ENCODE results near the gene SMAD3. TPM values are rescaled to one million over a fixed set of nuclear protein-coding genes. Genes with fewer than 3 reads are reported as not detected.

Gene SMAD3
- total RNA-seq, 1 experiment from 2014 or later, result 89.2 TPM

- Histone ChIP-seq H3K9ac (ENCODE audit: low read length) (peak overlapping the region; percentile 34; the same call in 1 of the 2 replicates), H4K20me1 (ENCODE audit: insufficient read depth) (no peaks in the 10 kb centered on the region), H3K9me3 (ENCODE audit: control insufficient read depth in 1 of 2, insufficient read depth in 1 of 2, low read depth in 1 of 2, low read length in 2 of 2) (no peaks in the 10 kb centered on the region), H3K79me2 (ENCODE audit: insufficient read depth, low read length) (peaks cover 100% of the 10 kb centered on the region), H3K4me2 (ENCODE audit: low read length) (peak overlapping the region; percentile 20), H3K36me3 (ENCODE audit: control insufficient read depth in 1 of 2, insufficient read depth in 2 of 2, low read length in 2 of 2) (peaks cover 0 to 20% of the 10 kb centered on the region in 2 experiments; a peak in 2 of 4 replicates), H3K9me2 (ENCODE audit: insufficient read depth) (no peaks in the 10 kb centered on the region), H3K27ac (ENCODE audit: low read depth, low read length) (no peak overlapping the region), H3K4me3 (replicated peaks in 1 of 2; ENCODE audit: low read depth in 1 of 2, low read length in 2 of 2) (no peak overlapping the region), H2AFZ (ENCODE audit: low read depth, low read length, poor library complexity, severe bottlenecking) (no peak overlapping the region), H3K4me1 (ENCODE audit: control insufficient read depth in 1 of 2, insufficient read depth in 2 of 2, low read length in 2 of 2) (peaks cover 46 to 94% of the 10 kb centered on the region in 2 experiments), H3K27me3 (ENCODE audit: insufficient read depth, low read length) (no peaks in the 10 kb centered on the region)
- CTCF ChIA-PET, result no interaction called here
- RAD21 ChIA-PET (ENCODE audit: low non-redundant PET in 1 of 2, low total read pairs in 2 of 2, uncharacterized antibody in 2 of 2, unreplicated experiment in 2 of 2), result no interaction called here
- BruUV-seq (replicated peaks), result no TSS peak
- DNase-seq (ENCODE audit: low read depth, low spot score) (no peak), ATAC-seq (no peak)
- TF ChIP-seq JUND (IDR thresholded peaks at IDR 0.05), result no peak
- no peak for TF ChIP-seq SIN3A (IDR thresholded peaks at IDR 0.05; ENCODE audit: low read depth)
- no peak for TF ChIP-seq ZNF274 (IDR thresholded peaks at IDR 0.05; ENCODE audit: low read depth, low read length)
- TF ChIP-seq CBX3 (IDR thresholded peaks at IDR 0.05; ENCODE audit: low read depth), result no peak
- TF ChIP-seq FOSL1 (IDR thresholded peaks at IDR 0.05; ENCODE audit: low read depth), result no peak
- TF ChIP-seq ATF3 (IDR thresholded peaks at IDR 0.05), result no peak
- TF ChIP-seq POLR2A (IDR thresholded peaks at IDR 0.05; ENCODE audit: borderline replicate concordance, extremely low read depth, insufficient read depth, insufficient read length), result no peak
- TF ChIP-seq EZH2 (IDR thresholded peaks at IDR 0.05), result no peak
- intact Hi-C loops (cut with micrococcal nuclease), result no loop called here
- POLR2A ChIA-PET, result no interaction called here
These were observed 67.6 kb downstream of the SMAD3 start for GRCh38 chr15:67133026-67133425.

GRCh38 chr15:67133738-67134066 lies 68.3 kb downstream of the SMAD3 start:
- H3K4me1 ChIP-seq (ENCODE audit: control insufficient read depth in 1 of 2, insufficient read depth in 2 of 2, low read length in 2 of 2), result peaks cover 46 to 94% of the 10 kb centered on the region in 2 experiments
- TF ChIP-seq EZH2 (IDR thresholded peaks at IDR 0.05) (no peak), SP1 (IDR thresholded peaks at IDR 0.05; ENCODE audit: low read depth) (no peak), ZNF274 (IDR thresholded peaks at IDR 0.05; ENCODE audit: low read depth, low read length) (no peak)
- TF ChIP-seq, protein P1, sequence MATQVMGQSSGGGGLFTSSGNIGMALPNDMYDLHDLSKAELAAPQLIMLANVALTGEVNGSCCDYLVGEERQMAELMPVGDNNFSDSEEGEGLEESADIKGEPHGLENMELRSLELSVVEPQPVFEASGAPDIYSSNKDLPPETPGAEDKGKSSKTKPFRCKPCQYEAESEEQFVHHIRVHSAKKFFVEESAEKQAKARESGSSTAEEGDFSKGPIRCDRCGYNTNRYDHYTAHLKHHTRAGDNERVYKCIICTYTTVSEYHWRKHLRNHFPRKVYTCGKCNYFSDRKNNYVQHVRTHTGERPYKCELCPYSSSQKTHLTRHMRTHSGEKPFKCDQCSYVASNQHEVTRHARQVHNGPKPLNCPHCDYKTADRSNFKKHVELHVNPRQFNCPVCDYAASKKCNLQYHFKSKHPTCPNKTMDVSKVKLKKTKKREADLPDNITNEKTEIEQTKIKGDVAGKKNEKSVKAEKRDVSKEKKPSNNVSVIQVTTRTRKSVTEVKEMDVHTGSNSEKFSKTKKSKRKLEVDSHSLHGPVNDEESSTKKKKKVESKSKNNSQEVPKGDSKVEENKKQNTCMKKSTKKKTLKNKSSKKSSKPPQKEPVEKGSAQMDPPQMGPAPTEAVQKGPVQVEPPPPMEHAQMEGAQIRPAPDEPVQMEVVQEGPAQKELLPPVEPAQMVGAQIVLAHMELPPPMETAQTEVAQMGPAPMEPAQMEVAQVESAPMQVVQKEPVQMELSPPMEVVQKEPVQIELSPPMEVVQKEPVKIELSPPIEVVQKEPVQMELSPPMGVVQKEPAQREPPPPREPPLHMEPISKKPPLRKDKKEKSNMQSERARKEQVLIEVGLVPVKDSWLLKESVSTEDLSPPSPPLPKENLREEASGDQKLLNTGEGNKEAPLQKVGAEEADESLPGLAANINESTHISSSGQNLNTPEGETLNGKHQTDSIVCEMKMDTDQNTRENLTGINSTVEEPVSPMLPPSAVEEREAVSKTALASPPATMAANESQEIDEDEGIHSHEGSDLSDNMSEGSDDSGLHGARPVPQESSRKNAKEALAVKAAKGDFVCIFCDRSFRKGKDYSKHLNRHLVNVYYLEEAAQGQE (IDR thresholded peaks at IDR 0.05; ENCODE audit: low read depth), result no peak
- H3K9me2 ChIP-seq (ENCODE audit: insufficient read depth), result no peaks in the 10 kb centered on the region
- intact Hi-C loops (cut with micrococcal nuclease), result no loop called here
- H3K27ac ChIP-seq (ENCODE audit: low read depth, low read length), result no peak overlapping the region
- H3K9me3 ChIP-seq (ENCODE audit: control insufficient read depth in 1 of 2, insufficient read depth in 1 of 2, low read depth in 1 of 2, low read length in 2 of 2), result no peaks in the 10 kb centered on the region
- ChIA-PET POLR2A (interaction anchor here (2.2 kb wide), 1 partner anchor 9 kb away, joined by 13 read pairs; no protein-coding TSS in a partner anchor), CTCF (no interaction called here), RAD21 (ENCODE audit: low non-redundant PET in 1 of 2, low total read pairs in 2 of 2, uncharacterized antibody in 2 of 2, unreplicated experiment in 2 of 2) (no interaction called here)
- no peak overlapping the region for H3K4me3 ChIP-seq (replicated peaks in 1 of 2; ENCODE audit: low read depth in 1 of 2, low read length in 2 of 2)
- H2AFZ ChIP-seq (ENCODE audit: low read depth, low read length, poor library complexity, severe bottlenecking), result no peak overlapping the region
- no TSS peak for BruUV-seq (replicated peaks)
- DNase-seq (ENCODE audit: low read depth, low spot score) (no peak), ATAC-seq (no peak)
- H4K20me1 ChIP-seq (ENCODE audit: insufficient read depth), result no peaks in the 10 kb centered on the region
- peaks cover 0 to 19% of the 10 kb centered on the region in 2 experiments; a peak in 2 of 4 replicates for H3K36me3 ChIP-seq (ENCODE audit: control insufficient read depth in 1 of 2, insufficient read depth in 2 of 2, low read length in 2 of 2)
- peak overlapping the region; percentile 20 for H3K4me2 ChIP-seq (ENCODE audit: low read length)
- no peaks in the 10 kb centered on the region for H3K27me3 ChIP-seq (ENCODE audit: insufficient read depth, low read length)
- H3K79me2 ChIP-seq (ENCODE audit: insufficient read depth, low read length), result peaks cover 100% of the 10 kb centered on the region
- H3K9ac ChIP-seq (ENCODE audit: low read length), result peak overlapping the region; percentile 34
